ENCODE measurements around the gene TMX4.

The TMX4 gene

GRCh38 chr20:8012724-8013123, 6.8 kb downstream of the TMX4 start:
- no peak for DNase-seq

- no peak for DNase-seq
These were observed 10.8 kb downstream of the TMX4 start for GRCh38 chr20:8008733-8009132.

DNA sequence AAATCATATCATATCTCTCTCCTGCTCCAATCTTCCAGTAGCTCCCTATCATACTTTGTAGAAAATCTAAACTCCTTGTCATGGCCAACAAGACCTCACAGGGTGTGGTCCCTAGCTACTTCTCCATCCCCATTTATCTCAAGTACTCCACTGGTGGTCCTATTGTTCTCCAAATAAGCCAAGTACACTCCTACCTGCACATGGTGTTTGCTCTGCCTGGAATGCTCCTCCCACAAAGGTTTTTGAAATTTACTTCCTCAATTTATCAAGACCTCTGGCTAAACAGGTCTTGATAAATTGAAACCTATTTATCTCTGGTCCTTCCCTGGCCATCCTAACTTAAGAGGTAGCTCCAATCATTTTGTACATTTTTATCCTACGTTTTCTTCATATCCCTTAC, 12.1 kb downstream of the TMX4 start:
- DNase-seq: no peak

- no peak for DNase-seq
These were observed 13.8 kb downstream of the TMX4 start for GRCh38 chr20:8005575-8006366.

- DNase-seq: no peak
These were observed 14.5 kb downstream of the TMX4 start for GRCh38 chr20:8005033-8005432.

GRCh38 chr20:8002056-8002455, 17.5 kb downstream of the TMX4 start:
- no peak for DNase-seq

GRCh38 chr20:8000796-8001195, 18.8 kb downstream of the TMX4 start:
- no peak for DNase-seq

- DNase-seq: no peak
These were observed 22.7 kb downstream of the TMX4 start for GRCh38 chr20:7996898-7997297.

- no peak for DNase-seq
These were observed 24.8 kb downstream of the TMX4 start for GRCh38 chr20:7994809-7995208.

- DNase-seq: no peak
These were observed 25.9 kb downstream of the TMX4 start for GRCh38 chr20:7993703-7994102.

DNA sequence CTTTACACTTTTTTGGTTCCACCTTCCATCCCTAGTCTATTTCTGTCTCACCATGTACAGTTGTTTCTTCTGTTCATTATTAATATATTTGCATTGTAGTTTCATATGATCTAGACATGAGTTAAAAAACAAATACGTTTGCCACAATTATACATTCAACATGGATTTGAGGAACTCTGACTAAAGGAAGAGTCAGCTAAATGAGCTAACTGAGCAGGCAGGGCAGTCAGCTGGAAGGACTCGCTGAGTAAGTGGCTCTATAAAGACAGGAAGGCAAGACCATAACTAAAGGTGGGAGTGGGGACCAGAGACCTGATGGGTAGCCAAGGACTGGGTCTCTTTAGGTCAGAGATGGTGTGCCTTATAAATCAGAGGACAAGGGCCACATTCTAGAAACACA, 26.3 kb downstream of the TMX4 start:
- DNase-seq: no peak

DNA sequence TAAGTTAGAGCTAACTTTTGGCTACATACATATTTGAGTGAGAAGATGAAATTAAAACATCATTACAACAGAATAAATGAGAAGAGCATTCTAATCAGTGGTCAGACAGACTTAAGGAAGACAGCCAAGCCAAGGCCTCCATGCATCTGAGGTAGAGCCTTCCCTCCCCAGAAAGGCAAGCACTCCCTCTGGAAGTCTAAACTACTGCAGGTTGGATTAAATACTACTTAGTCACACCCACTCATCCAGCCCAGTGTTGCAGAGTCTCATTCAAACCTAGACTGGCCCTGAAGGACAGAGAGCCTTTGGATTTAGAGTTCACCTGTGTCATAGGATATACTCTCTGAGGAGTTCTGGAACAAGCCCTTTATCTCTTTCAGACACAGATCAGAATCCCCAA, 29.2 kb downstream of the TMX4 start:
- no peak for DNase-seq

DNA sequence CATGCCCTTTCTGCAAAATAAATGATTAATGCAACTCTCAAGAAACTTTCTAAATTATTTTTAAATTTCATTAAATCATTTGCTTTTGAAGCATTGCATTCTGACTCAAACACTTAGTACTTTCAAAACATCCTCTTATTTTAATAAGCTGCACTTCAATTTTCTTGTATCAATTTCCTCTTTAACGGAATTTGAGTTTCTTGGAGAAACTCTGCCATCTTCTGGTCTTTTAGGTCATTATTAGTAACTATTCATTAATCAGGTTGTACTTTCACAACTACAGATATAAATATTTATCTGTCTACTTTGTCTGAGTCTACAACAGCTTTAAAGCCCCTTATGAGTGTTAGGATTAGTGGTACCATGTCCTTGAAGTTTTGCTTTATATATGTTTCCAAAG, 30.2 kb downstream of the TMX4 start:
- no peak for DNase-seq

DNA sequence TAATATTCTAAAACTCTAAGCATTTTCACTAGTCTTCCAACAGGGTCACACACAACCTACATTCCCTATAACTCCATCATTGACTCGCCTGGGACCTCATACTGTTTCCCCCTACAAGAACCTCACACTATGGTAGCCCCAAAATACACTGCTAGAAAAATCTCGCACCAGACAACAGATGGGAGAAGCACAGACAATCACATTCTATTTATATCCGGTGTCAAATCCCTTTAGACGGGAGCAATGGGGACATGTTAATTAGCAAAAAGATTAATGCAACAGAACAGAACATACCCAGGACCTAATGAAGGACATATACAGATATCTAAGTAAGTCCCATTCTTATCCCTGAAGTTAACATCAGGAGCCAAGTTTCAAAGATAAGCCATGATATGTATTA, 33.6 kb downstream of the TMX4 start:
- DNase-seq: no peak

- no peak for DNase-seq
These were observed 35.4 kb downstream of the TMX4 start for GRCh38 chr20:7984192-7984591.

DNA sequence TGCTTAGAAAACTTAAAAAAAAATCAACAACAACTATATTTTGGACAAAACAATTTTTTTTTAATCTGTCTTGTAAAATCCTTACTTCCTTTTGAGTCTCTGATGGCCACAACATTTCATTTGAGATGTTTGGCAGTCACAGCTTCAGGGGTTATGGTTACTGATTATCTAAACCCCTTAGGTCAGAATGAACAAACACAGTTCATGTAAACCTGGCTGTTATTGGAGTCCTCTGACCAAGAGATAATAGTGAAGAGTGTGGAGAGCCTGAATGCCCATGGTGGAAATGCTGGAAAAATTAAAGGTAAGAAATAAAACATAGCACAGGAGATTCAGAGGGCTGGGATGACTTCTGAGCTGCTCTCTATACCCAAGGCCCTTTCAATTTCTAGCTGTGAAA, 38.2 kb downstream of the TMX4 start:
- DNase-seq: no peak

DNA sequence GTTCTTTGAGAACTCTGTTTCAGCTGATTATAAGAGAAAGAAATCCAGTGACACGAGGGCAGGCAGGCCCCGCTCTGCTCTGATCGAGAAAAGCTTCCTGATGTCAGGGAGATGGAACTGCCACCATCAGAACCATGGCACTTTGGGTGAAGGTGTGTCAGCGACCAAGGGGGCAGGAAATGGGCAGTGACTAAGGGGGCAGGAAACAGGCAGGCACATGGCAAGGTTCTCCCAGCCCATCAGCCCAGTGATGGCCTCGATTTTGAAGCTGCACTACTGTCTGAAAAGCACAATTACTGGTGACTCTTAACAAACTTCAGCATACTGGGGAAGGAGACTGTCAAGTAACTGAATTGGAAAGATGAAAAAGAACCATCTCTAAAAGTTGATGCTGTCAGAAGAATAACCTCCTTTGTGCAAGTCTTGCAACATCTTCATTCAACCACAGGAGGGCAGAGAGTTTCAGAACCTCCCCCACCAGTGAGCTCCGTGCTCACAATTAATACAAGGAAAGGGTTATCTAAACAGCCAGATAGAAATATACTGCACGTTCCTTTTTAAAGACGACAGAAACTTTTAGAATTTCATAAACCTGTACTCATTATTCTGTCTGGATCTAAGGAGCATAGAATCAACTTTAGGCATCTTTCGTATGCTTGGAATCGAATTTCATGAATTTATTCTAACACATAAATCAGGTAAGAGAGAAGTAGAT, 39.1 kb downstream of the TMX4 start:
- DNase-seq: no peak

GRCh38 chr20:7977709-7978108, 41.9 kb downstream of the TMX4 start:
- no peak for DNase-seq

DNA sequence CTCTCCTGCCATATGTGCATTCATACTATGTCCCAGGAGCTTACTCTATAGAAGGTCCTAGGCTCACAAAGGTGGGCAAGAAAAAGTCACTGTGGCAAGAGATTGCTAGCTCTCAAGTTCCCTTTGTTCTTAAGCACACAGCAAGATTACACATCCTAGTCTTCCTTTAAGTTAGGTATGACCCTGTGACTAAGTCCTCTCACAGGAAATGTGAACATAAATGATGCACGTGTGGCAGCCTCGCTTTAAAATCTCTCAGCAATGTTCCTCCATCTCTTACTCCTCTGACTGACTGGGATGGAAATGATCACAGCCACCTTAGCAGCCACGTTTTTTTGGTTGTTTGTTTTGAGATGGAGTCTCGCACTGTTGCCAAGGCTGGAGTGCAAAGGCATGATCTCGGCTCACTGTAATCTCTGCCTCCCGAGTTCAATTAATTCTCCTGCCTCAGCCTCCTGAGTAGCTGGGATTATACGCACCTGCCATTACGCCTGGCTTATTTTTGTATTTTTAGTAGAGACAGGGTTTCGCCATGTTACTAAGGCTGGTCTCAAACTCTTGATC, 43.6 kb downstream of the TMX4 start:
- no peak for DNase-seq

DNA sequence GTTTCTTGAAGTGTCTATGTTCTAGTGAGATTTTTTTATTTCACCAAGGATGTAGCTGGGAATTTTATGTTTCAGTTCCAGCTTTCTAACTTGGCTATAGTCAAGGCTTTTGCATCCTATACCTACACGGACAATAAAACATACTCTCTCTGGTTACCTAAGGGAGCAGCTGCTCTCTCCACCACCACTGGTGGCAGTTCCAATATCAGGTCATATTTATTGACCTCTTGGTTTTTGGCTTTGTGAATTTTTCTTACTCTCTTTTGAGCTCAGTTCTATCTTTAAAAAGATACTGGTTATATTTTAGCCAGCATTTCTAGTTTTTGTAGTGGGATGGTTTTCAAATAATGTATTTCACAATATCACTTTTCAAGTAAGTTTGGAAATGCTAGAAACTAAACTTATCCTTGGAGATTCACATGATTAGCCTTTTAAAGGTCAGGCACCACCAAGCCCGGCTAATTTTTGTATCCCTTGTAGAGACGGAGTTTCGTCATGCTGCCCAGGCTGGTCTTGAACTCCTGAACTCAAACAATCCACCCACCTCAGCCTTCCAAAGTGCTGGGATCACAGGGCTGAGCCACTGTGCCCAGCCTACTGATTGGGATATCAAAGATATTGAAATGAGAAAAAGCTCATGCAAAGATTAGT, 44.7 kb downstream of the TMX4 start:
- no peak for DNase-seq

DNA sequence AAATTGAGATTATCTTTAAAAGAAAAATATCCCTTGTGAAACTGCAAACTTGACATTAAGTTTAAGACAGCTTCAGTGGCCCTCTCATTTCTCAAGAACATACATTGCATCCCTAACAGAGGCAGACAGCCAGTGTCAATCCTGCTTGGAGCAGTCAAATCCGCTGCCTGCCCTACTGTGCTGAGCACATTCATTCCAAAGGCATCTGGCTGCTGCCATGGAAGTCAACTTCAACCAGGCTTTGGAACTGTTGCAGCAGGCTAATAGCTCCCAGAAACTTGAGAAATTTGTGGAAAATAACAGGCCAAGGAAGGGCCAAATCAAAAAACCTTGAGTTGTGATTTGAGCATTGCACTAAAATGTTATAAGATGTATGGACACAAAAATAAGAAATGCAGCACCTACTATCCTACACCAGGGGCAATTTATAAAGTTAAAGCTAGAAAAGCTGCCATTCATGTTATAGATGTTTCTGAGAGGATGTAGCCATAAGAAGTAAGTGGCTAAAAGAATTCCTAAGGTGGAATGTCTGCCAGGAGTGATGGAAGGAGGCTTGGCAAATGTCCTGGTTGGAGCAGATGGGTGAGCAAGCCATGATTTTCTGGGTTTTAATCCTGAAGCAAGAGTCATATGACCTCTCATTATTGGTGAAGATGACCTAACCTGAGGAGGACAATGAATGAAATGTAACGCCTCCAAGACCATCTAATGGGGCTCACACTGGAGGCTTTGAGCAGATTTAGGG, 47.9 kb downstream of the TMX4 start:
- DNase-seq: no peak

GRCh38 chr20:7967199-7967844, 52.2 kb downstream of the TMX4 start:
- DNase-seq: no peak

- DNase-seq: no peak
These were observed 53.4 kb downstream of the TMX4 start for GRCh38 chr20:7966176-7966575.
